IMR-90 (cell line): ENCODE measurements around the gene MLST8.

Source experiments
- BHLHE40 ChIP-seq: fragments of 150-350 bp; IDR thresholded peaks from 2 replicates; pipeline ENCODE4 v1.6.1; 2016; ENCODE audit warnings: mild to moderate bottlenecking, low read depth, low read length
- CTCF ChIP-seq: conservative IDR thresholded peaks from 2 replicates; pipeline ENCODE4 v1.5.1; 2012; ENCODE audit warnings: mild to moderate bottlenecking, low read depth, low read length, improper control_type of control experiment
- FOS ChIP-seq: fragments of 150-350 bp; IDR thresholded peaks from 2 replicates; pipeline ENCODE4 v1.6.1; 2016; ENCODE audit warnings: low read depth, low read length
- MAFK ChIP-seq: IDR thresholded peaks from 2 replicates; pipeline ENCODE4 v1.6.1; 2012; ENCODE audit warnings: low read depth, low read length, improper control_type of control experiment
- POLR2A ChIP-seq: IDR thresholded peaks from 2 replicates; pipeline ENCODE4 v1.6.1; 2012; ENCODE audit warnings: mild to moderate bottlenecking, low read depth, low read length
- RFX5 ChIP-seq: IDR thresholded peaks from 2 replicates; pipeline ENCODE4 v1.8.0; 2012; ENCODE audit warnings: low read depth, mild to moderate bottlenecking, low read length, moderate library complexity

- TF ChIP-seq CTCF (no peak), FOS (no peak), RFX5 (no peak), POLR2A (no peak), MAFK (no peak), BHLHE40 (no peak)
Observed at GRCh38 chr16:2229632-2230250, 24.5 kb downstream of the MLST8 start.
